GM12801 (cell line): ENCODE measurements around the gene RPP38.

Experiments used
- CTCF ChIP-seq: IDR thresholded peaks from one replicate; pipeline ENCODE4 v1.5.1; 2011; ENCODE audit warnings: control low read depth; ENCODE audit not compliant: insufficient read length; ENCODE audit errors: extremely low read depth

RPP38 gene

GRCh38 chr10:15112657-15113056 is 15.5 kb downstream of the RPP38 start:
- TF ChIP-seq CTCF: no peak

- TF ChIP-seq CTCF: no peak
Observed at GRCh38 chr10:15113766-15114165, 16.6 kb downstream of the RPP38 start.

GRCh38 chr10:15116225-15116624 is 19.1 kb downstream of the RPP38 start:
- TF ChIP-seq CTCF: no peak

GRCh38 chr10:15118615-15119014 is 21.5 kb downstream of the RPP38 start:
- no peak for TF ChIP-seq CTCF

- TF ChIP-seq CTCF: no peak
Observed at GRCh38 chr10:15120523-15120922, 23.4 kb downstream of the RPP38 start.

GRCh38 chr10:15121707-15122106 is 24.6 kb downstream of the RPP38 start:
- no peak for TF ChIP-seq CTCF

GRCh38 chr10:15122477-15123030 is 25.4 kb downstream of the RPP38 start:
- TF ChIP-seq CTCF: no peak
